Ascending aorta (tissue), 2 donors: ENCODE measurements around the gene SNTG2. TPM values are rescaled to one million over a fixed set of nuclear protein-coding genes. Genes with fewer than 3 reads are reported as not detected.
"Not testable (repeated sequence)": the region's sequence is repeated elsewhere in the genome, so short reads cannot be mapped to it uniquely, and the experiment has no call there.

Experiments
- DNase-seq, 2 donors: peaks; one replicate each; pipeline ENCODE4 v3.0.0-alpha.2; 2019; ENCODE audit warnings: low spot score in 2 of 2
- H3K27ac ChIP-seq, 2 donors: fragments of 200-600 bp; sonication (generic); one replicate each; pipeline ENCODE4 v1.5.1; 2016 to 2017; ENCODE audit warnings: mild to moderate bottlenecking in 1 of 2
- H3K27me3 ChIP-seq: fragments of 200-600 bp; sonication (generic); one replicate; pipeline ENCODE4 v1.5.1; 2017
- H3K36me3 ChIP-seq, 2 donors: fragments of 200-600 bp; sonication (generic); one replicate each; pipeline ENCODE4 v1.5.1; 2016
- H3K4me1 ChIP-seq, 2 donors: fragments of 200-600 bp; sonication (generic); one replicate each; pipeline ENCODE4 v1.5.1; 2016 to 2017; ENCODE audit warnings: mild to moderate bottlenecking in 1 of 2
- H3K4me3 ChIP-seq, 2 donors: fragments of 200-600 bp; sonication (generic); one replicate each; pipeline ENCODE4 v1.5.1; 2016 to 2017; ENCODE audit warnings: mild to moderate bottlenecking in 1 of 2
- H3K9me3 ChIP-seq, 2 donors: fragments of 200-600 bp; sonication (generic); one replicate each; pipeline ENCODE4 v1.5.1; 2016
- intact Hi-C: fragments of 100-400 bp; cut with DNase I; formaldehyde crosslinking; loops from one replicate; pipeline ENCODE4 v1.15.1; 2023
- total RNA-seq: library from RNA; depleted of rRNA; stranded (reverse); fragments of >200 nt; gene quantifications from one replicate; pipeline ENCODE4 v1.1.0, GENCODE V29; 2016
- TF ChIP-seq, protein P1 (sequence below), 3 experiments: fragments of 200-600 bp in 2 of 3; fragments of 450-650 bp in 1 of 3; sonication (generic) in 2 of 3; IDR thresholded peaks; one replicate each; pipeline ENCODE4 v1.5.1; 2016 to 2019; ENCODE audit warnings: antibody characterized with exemption in 3 of 3, mild to moderate bottlenecking in 1 of 3, moderate library complexity in 1 of 3

The SNTG2 gene
- total RNA-seq, 1 donor from 2014 or later = 9.9 TPM

DNA sequence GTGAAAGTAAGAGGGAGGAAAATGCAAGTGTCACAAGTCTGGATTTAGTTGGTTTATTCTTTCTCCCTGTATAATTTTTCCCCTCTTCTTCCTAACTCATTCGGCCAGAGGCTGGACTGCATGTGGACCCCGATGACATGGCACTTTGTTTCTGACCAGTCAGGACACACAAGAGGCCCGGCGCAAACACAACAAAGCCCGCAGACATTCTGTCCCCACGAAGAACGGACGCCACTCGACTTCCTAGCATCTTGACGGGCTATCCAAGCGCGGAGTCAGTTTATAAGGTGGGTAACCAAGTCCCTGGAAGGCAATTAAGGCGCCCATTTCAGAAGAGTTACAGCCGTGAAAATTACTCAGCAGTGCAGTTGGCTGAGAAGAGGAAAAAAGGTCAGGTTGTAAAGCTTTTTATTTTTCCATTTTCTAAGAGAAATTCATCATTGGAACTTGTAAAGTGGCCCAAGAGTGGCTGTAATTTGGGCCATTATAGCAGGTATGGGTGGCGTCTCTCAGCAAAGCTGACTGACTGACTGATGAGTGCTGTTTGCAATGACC, 462.6 kb downstream of the SNTG2 start, which contains the start of gene TPO:
TPO (plus strand) TSS at position 308 of the 555 bp plus-strand sequence. CDS start 946 bp downstream, outside the sequence.
- TF ChIP-seq, protein P1, sequence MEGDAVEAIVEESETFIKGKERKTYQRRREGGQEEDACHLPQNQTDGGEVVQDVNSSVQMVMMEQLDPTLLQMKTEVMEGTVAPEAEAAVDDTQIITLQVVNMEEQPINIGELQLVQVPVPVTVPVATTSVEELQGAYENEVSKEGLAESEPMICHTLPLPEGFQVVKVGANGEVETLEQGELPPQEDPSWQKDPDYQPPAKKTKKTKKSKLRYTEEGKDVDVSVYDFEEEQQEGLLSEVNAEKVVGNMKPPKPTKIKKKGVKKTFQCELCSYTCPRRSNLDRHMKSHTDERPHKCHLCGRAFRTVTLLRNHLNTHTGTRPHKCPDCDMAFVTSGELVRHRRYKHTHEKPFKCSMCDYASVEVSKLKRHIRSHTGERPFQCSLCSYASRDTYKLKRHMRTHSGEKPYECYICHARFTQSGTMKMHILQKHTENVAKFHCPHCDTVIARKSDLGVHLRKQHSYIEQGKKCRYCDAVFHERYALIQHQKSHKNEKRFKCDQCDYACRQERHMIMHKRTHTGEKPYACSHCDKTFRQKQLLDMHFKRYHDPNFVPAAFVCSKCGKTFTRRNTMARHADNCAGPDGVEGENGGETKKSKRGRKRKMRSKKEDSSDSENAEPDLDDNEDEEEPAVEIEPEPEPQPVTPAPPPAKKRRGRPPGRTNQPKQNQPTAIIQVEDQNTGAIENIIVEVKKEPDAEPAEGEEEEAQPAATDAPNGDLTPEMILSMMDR (IDR thresholded peaks at IDR 0.05) = no peak
- Histone ChIP-seq H3K36me3 (no peaks in the 10 kb centered on the region), H3K27me3 (no peaks in the 10 kb centered on the region), H3K9me3 (no peaks in the 10 kb centered on the region), H3K4me3 (no peak within 1 kb of the TSS), H3K4me1 (no peaks in the 10 kb centered on the region), H3K27ac (no peak within 1 kb of the TSS)
- no peak for DNase-seq
- intact Hi-C loops = no loop called here

DNA sequence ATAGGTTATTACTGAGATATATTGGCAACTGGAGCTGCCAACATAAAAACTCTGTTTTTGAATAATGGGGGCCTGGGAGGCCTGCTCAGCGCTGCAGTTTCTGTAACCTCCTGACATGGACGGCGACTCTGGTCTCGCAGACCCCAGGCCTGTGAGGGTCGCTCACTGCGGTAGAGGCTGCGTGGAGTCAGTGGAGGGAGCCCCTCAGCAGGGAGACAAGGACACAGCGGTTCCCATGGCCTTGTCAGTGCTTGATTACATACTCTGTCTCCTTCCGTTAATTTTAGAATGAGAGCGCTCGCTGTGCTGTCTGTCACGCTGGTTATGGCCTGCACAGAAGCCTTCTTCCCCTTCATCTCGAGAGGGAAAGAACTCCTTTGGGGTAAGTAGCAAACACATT, 463.5 kb downstream of the SNTG2 start:
- H3K4me1 ChIP-seq = no peaks in the 10 kb centered on the region
- DNase-seq = no peak
- no peaks in the 10 kb centered on the region for H3K27me3 ChIP-seq
- no peak overlapping the region for H3K27ac ChIP-seq
- H3K36me3 ChIP-seq = no peaks in the 10 kb centered on the region
- TF ChIP-seq, protein P1 (IDR thresholded peaks at IDR 0.05) = no peak
- intact Hi-C loops = no loop called here
- no peaks in the 10 kb centered on the region for H3K9me3 ChIP-seq
- H3K4me3 ChIP-seq = no peak overlapping the region

DNA sequence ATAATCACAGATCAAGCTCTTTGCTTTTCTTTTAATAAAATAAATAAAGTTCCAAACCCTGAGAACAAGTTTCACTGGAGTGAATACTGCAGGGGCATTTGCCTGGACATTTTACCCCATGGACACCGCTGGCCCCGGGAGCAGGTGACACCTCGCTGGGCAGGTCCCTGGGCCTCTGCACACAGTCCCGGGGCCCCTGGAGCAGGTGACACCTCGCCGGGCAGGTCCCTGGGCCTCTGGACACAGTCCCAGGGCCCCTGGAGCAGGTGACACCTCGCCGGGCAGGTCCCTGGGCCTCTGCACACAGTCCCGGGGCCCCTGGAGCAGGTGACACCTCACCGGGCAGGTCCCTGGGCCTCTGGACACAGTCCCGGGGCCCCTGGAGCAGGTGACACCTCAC, 464.3 kb downstream of the SNTG2 start:
- H3K27me3 ChIP-seq, H3K27ac ChIP-seq, H3K4me1 ChIP-seq, H3K36me3 ChIP-seq, DNase-seq, intact Hi-C loops, H3K9me3 ChIP-seq, H3K4me3 ChIP-seq: not testable (repeated sequence)

DNA sequence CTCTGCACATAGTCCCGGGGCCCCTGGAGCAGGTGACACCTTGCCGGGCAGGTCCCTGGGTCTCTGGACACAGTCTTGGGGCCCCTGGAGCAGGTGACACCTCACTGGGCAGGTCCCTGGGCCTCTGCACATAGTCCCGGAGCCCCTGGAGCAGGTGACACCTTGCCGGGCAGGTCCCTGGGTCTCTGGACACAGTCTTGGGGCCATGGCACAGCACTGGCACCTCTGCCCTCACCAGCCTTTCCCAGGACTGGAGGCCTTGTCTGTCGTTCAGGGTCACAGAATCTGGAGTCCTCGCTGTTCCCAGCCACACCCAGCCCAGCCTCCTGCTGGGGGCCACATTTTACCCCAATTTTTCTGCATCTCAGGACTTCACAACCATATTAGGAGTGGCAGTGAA, 464.9 kb downstream of the SNTG2 start:
- no peak overlapping the region for H3K4me3 ChIP-seq
- no peaks in the 10 kb centered on the region for H3K4me1 ChIP-seq
- TF ChIP-seq, protein P1 (IDR thresholded peaks at IDR 0.05) = no peak
- no peaks in the 10 kb centered on the region for H3K9me3 ChIP-seq
- intact Hi-C loops = no loop called here
- DNase-seq = no peak
- H3K27me3 ChIP-seq = no peaks in the 10 kb centered on the region
- H3K27ac ChIP-seq = no peak overlapping the region
- no peaks in the 10 kb centered on the region for H3K36me3 ChIP-seq
